HG02642 (cell line): ENCODE data around the gene PIR.
A peak's percentile ranks its signal among the peaks of the same experiment; 100 is the strongest.

Experiments
- ATAC-seq: cut with Tn5 transposase; IDR thresholded peaks from one replicate; pipeline ENCODE4 v1.9.1; 2021; ENCODE audit warnings: mild to moderate bottlenecking; ENCODE audit not compliant: unreplicated experiment, poor library complexity

Gene PIR

DNA sequence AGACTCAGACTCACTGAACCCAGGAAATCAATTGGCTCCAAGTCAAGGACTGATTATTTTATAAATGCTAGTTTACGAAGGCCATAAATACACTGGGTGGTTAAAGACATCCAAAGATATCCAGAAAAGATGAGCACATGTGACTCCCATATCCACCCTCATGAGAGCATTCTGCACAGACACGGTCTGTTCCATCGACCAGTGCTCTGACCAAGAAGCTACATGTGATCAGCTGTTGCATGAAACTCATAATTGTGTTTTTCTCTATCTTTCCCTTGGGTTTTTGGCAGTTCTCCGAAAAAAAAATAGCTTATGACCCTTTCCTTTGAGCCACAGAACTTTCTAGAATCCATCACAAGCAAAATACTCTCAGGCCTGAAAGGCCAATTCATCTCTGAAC lies 2.7 kb upstream of the PIR start:
- ATAC-seq, result no peak

DNA sequence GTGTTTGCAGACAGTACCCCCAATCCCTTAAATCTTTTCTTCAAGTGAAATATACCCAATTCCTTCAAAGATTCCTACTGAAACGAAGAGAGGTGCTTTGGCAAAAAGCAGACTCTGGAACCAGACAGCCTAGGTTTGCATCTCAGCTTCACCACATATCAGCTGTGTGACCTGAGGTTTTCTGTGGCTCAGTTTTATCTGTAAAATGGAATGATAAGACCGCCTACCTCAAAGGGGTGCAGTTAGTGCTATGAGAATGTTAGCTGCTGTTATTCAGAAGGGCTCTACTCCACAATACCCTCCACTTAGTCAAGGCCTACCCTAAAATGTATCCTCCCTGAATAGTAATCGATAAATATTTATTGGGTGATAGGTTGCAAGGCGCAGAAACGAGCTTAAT lies 664 bp downstream of the PIR start:
- ATAC-seq, result no peak

DNA sequence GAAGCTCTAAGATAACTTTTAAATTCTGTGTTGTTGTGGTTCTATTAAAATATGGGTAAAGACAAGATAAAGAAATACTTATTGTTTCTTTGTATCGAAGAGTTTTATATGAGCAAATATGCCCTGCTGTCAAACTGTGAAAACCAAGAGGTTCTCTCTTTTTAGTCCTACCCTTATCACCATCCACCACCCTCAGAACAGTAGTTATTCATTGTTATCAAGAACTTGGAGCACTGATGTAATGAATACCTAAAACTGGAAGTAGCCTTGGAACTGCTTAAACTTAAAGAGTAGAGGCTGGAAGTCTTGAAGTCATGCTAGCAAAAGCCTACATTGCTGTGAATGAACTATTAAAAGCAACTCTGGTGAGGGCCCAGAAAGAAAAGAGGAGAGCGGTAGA lies 9.2 kb downstream of the PIR start:
- no peak for ATAC-seq

- ATAC-seq, result no peak
Observed at GRCh38 chrX:15475486-15475885, 17.6 kb downstream of the PIR start.

DNA sequence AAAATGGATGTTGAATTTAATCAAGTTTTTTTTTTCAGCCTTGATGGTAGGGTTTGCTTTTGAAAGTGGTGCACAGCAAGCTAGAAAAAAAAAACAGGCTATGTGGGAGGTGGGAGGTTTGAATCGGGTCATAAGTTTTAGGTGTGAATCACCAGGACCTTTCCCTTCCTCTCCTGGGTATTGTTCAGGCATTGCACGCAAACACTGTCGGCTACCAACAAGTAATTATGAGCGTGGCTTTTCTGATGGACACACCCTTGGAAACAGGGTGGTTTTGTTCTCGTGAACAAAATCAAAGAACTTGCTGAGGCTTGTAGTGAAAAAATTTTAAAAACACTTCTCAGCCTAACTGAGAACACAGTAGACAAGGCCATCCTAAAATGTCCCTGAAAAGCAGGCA lies 18.1 kb downstream of the PIR start:
- ATAC-seq, result no peak

GRCh38 chrX:15474028-15474427 lies 19.1 kb downstream of the PIR start:
- ATAC-seq, result no peak

GRCh38 chrX:15472531-15472930 lies 20.6 kb downstream of the PIR start:
- no peak for ATAC-seq

- peak; percentile 74 for ATAC-seq
Observed at GRCh38 chrX:15471028-15471427, 22.1 kb downstream of the PIR start.

GRCh38 chrX:15469613-15470012 lies 23.5 kb downstream of the PIR start:
- no peak for ATAC-seq

GRCh38 chrX:15468036-15468435 lies 25.1 kb downstream of the PIR start:
- ATAC-seq, result no peak

DNA sequence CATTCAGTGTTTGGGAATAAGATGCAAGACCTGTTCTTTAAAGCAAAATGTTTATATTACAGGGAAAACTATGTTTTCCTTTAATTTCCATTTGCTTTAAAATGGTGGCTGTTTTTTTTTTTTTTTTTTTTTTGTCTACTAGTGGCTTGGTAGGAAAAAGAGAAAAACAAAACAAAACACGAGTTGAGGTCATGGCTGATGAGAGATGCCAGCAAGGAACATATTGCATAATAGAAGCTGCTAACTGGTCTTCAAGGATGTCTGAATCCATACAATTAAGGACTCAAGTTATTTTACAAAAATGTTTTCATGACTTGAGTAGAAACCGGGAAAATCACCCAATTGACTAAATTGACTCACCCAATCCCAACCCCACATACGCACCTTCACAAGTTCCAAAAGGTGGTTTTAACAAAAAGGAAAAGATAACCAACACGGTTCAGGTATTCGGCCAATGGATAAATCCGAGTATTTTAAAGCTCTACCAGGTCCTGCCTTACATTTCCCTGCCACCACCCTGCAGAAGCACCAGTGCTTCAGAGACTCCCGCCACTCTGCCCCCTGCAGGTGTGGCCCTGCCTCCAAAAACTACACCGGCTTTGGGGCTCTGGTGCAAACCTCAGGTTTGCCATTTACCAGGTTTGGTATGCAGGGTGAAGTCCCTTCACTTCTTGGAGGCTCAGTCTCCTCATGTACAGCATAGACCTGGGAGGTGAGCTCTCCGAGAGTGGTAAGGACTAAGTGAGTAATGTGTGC lies 27.1 kb downstream of the PIR start:
- ATAC-seq, result no peak

GRCh38 chrX:15465347-15465746 lies 27.8 kb downstream of the PIR start:
- peak; percentile 79 for ATAC-seq

GRCh38 chrX:15464704-15465103 lies 28.4 kb downstream of the PIR start:
- ATAC-seq, result no peak

- ATAC-seq, result no peak
Observed at GRCh38 chrX:15451913-15452312, 41.2 kb downstream of the PIR start.

DNA sequence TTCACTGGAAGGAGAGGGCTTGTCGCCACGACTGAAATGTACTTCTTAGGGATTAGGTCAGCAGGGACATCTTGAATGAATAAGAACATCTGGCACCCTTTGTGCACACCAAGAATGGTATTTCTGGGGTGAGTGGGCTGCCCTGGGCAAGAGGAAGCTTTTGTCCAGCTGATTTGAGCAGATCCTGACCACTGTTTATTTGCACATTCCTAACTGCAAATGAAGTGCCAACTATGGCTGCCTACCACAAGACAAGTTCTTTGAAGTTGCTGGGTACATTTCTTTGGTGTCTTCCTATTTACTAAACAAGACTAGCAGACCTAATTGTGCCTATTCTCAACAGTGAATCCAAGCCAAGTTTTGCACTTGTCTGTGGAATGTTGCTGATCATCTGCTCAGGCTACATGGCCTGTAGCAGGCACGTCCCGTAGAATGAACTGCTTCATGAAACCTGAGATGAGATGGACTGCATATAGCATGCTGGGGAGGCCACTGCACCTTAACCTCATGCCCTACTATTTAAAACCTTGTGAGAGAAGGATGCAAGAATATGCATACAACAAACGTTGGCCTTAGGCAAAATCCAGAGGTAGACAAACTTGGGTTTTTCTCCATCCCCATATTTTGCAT lies 45.0 kb downstream of the PIR start:
- no peak for ATAC-seq

- no peak for ATAC-seq
Observed at GRCh38 chrX:15441464-15441863, 51.7 kb downstream of the PIR start.

DNA sequence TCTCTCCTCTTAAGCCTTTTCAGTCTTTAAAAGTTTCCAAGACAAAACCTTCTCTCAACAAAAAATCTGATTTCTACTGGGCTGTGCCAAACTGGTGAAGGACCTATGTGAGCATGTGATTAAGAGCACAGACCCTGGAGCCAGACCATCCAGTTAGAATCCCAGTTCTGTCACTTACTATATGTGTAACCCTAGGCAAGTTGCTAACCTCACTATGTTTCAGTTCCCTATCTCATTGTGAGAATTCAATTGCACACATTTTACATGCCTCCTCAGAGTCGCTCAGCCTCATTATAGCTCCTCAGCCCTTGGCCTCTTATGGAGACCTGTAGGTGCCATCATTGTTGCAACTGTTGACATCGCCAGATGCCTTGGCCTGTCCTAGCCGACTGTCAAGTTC lies 54.8 kb downstream of the PIR start:
- peak; percentile 45 for ATAC-seq

- no peak for ATAC-seq
Observed at GRCh38 chrX:15437724-15438123, 55.4 kb downstream of the PIR start.

GRCh38 chrX:15435836-15436619 lies 57.1 kb downstream of the PIR start:
- no peak for ATAC-seq

GRCh38 chrX:15434205-15434604 lies 58.9 kb downstream of the PIR start:
- no peak for ATAC-seq

DNA sequence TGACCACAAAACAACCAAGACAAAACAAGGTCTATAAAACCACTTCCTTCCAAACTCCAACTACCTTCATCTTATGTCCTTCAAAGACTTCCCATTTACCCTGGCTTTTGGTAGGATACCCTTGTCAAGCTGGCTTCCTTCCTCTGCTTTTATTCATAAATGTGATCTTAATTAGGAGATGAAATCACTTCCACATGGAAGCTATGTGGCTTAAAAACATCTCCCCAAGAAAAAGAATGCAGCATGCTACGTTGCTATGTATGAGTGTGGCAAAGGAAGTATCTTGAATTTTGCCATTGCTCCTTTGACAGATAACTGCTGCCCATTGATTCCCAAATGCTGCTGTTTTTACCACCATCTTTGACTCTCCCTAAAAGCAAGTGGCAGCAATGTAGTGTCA lies 62.5 kb downstream of the PIR start:
- no peak for ATAC-seq
